OCI-LY3 (cell line): ENCODE results near the gene STRIP2.

Source experiments
- H2AFZ ChIP-seq: fragments of 200-600, 300-600 bp; shearing (Covaris generic); 2 replicates; pipeline ENCODE4 v1.6.0; 2014; ENCODE audit warnings: antibody characterized with exemption, low read depth, low read length
- H3K27ac ChIP-seq: fragments of 200-600, 300-600 bp; sonication (generic); 2 replicates; pipeline ENCODE4 v1.5.1; 2014; ENCODE audit warnings: mild to moderate bottlenecking, low read length, moderate library complexity, mixed read lengths
- H3K27me3 ChIP-seq: fragments of 200-600, 300-600 bp; sonication (generic); 2 replicates; pipeline ENCODE4 v1.6.1; 2014; ENCODE audit warnings: low read depth, low read length, mixed read lengths
- H3K36me3 ChIP-seq: fragments of 200-600, 300-600 bp; sonication (generic); replicated peaks from 2 replicates; pipeline ENCODE3; 2014; ENCODE audit warnings: low read depth, low read length, mixed read lengths
- H3K4me1 ChIP-seq: fragments of 300-600, 200-600 bp; sonication (generic); 2 replicates; pipeline ENCODE4 v1.6.1; 2014; ENCODE audit warnings: low read length, mixed read lengths
- H3K4me2 ChIP-seq: fragments of 200-600, 300-600 bp; sonication (generic); 2 replicates; pipeline ENCODE4 v1.6.1; 2014; ENCODE audit warnings: low read length, mixed read lengths
- H3K4me3 ChIP-seq: fragments of 300-600, 200-600 bp; sonication (generic); 2 replicates; pipeline ENCODE4 v1.5.1; 2014; ENCODE audit warnings: antibody characterized with exemption, mild to moderate bottlenecking, low read length, moderate library complexity
- H3K79me2 ChIP-seq: fragments of 300-600, 200-600 bp; shearing (Covaris generic); 2 replicates; pipeline ENCODE4 v1.6.1; 2014; ENCODE audit warnings: mild to moderate bottlenecking, low read length, mixed read lengths
- H3K9ac ChIP-seq: fragments of 300-600, 200-600 bp; shearing (Covaris generic); 2 replicates; pipeline ENCODE4 v1.6.0; 2014; ENCODE audit warnings: mild to moderate bottlenecking, low read length, moderate library complexity
- H3K9me3 ChIP-seq: fragments of 200-600, 300-600 bp; shearing (Covaris generic); 2 replicates; pipeline ENCODE4 v1.6.1; 2014; ENCODE audit warnings: low read length, mixed read lengths; ENCODE audit not compliant: insufficient read depth
- H4K20me1 ChIP-seq: fragments of 200-600, 300-600 bp; sonication (generic); 2 replicates; pipeline ENCODE4 v1.6.1; 2016; ENCODE audit warnings: low read length, mixed read lengths; ENCODE audit not compliant: insufficient read depth
- CTCF ChIP-seq: fragments of 200-600, 300-600 bp; sonication (generic); IDR thresholded peaks from 2 replicates; pipeline ENCODE4 v1.5.1; 2014; ENCODE audit warnings: antibody characterized with exemption, low read length, low read depth
- EZH2phosphoT487 ChIP-seq: fragments of 200-600 bp; shearing (Covaris generic); IDR thresholded peaks from 2 replicates; pipeline ENCODE4 v1.6.1; 2018; ENCODE audit warnings: antibody characterized with exemption, mixed run types, low read depth

The STRIP2 gene

GRCh38 chr7:129535896-129536295, 101.7 kb downstream of the STRIP2 start:
- Histone ChIP-seq H3K27me3 (no peaks in the 10 kb centered on the region), H3K9me3 (no peaks in the 10 kb centered on the region), H3K27ac (no peak overlapping the region), H3K4me3 (no peak overlapping the region), H4K20me1 (no peaks in the 10 kb centered on the region), H3K4me1 (no peaks in the 10 kb centered on the region), H3K36me3 (no peaks in the 10 kb centered on the region), H3K9ac (no peak overlapping the region), H2AFZ (no peak overlapping the region), H3K79me2 (no peaks in the 10 kb centered on the region), H3K4me2 (no peak overlapping the region)
- TF ChIP-seq CTCF (no peak), EZH2phosphoT487 (no peak)

GRCh38 chr7:129536323-129536722, 102.1 kb downstream of the STRIP2 start:
- no peaks in the 10 kb centered on the region for H3K36me3 ChIP-seq
- H3K4me2 ChIP-seq: no peak overlapping the region
- H3K27ac ChIP-seq: no peak overlapping the region
- H4K20me1 ChIP-seq: no peaks in the 10 kb centered on the region
- H3K9me3 ChIP-seq: no peaks in the 10 kb centered on the region
- H3K4me1 ChIP-seq: no peaks in the 10 kb centered on the region
- TF ChIP-seq CTCF: no peak
- TF ChIP-seq EZH2phosphoT487: no peak
- H2AFZ ChIP-seq: no peak overlapping the region
- no peaks in the 10 kb centered on the region for H3K27me3 ChIP-seq
- H3K4me3 ChIP-seq: no peak overlapping the region
- H3K79me2 ChIP-seq: no peaks in the 10 kb centered on the region
- no peak overlapping the region for H3K9ac ChIP-seq
